GM12878 (cell line): ENCODE measurements around the gene ABCA4. TPM values are rescaled to one million over a fixed set of nuclear protein-coding genes. Genes with fewer than 3 reads are reported as not detected.

ENCODE experiments used
- ATAC-seq: fragments of 200-7000 bp; cut with Tn5 transposase; 3 replicates; pipeline ENCODE4 v1.9.1; 2020; ENCODE audit warnings: mild to moderate bottlenecking, moderate library complexity
- BruUV-seq: library from RNA; stranded (reverse); fragments of 400-500 nt; replicated peaks from 2 replicates; lab custom pipeline; 2021; lab: Mats Ljungman, UMichigan
- CTCF ChIA-PET: fragments of 300-600 bp; sonication (Branson Sonifier 250); formaldehyde crosslinking; extraction: SDS; loops from one replicate; lab custom pipeline; 2021; ENCODE audit warnings: inconsistent platforms; lab: Yijun Ruan, JAX
- POLR2A ChIA-PET: fragments of 350-600 bp; formaldehyde crosslinking; extraction: SDS; loops from one replicate; lab custom pipeline; 2021; ENCODE audit warnings: inconsistent platforms; lab: Charles Lee
- RAD21 ChIA-PET: fragments of 300-600 bp; sonication (Branson Sonifier 250); formaldehyde crosslinking; loops from one replicate; lab custom pipeline; 2023; ENCODE audit warnings: antibody characterized with exemption; ENCODE audit not compliant: unreplicated experiment; lab: Charles Lee
- SMC1A ChIA-PET: fragments of 300-600 bp; sonication (Branson Sonifier 250); formaldehyde crosslinking; loops from one replicate; lab custom pipeline; 2023; ENCODE audit not compliant: unreplicated experiment, uncharacterized antibody; lab: Charles Lee
- DNase-seq: peaks from one replicate; pipeline ENCODE4 v3.0.0-alpha.2; 2011; ENCODE audit warnings: low read depth, low spot score
- FAIRE-seq: peaks from 3 replicates; lab custom pipeline; 2011; peaks lifted over from hg19 to GRCh38; lab: Jason Lieb, UNC
- H2AFZ ChIP-seq: 2 replicates; pipeline ENCODE4 v1.6.0; 2011; ENCODE audit warnings: low read depth, low read length, control low read depth; ENCODE audit not compliant: control insufficient read depth
- H3K27ac ChIP-seq: 2 replicates; pipeline ENCODE4 v1.5.1; 2011; ENCODE audit warnings: control low read depth; ENCODE audit not compliant: control insufficient read depth, insufficient read depth
- H3K27me3 ChIP-seq, 2 experiments: replicated peaks in 1 of 2; 2 replicates each; pipeline versions ENCODE4 v1.6.0 to v1.6.1; 2011; ENCODE audit warnings: low read length in 1 of 2; ENCODE audit not compliant: control insufficient read depth in 2 of 2, insufficient read depth in 2 of 2
- H3K36me3 ChIP-seq, 2 experiments: 2 replicates each; pipeline ENCODE4 v1.5.1; 2011; ENCODE audit warnings: low read length in 1 of 2; ENCODE audit not compliant: control insufficient read depth in 2 of 2, insufficient read depth in 2 of 2
- H3K4me1 ChIP-seq: 2 replicates; pipeline ENCODE4 v1.6.1; 2011; ENCODE audit warnings: mild to moderate bottlenecking, low read length, moderate library complexity, mixed read lengths; ENCODE audit not compliant: control insufficient read depth, insufficient read depth
- H3K4me2 ChIP-seq: 2 replicates; pipeline ENCODE4 v1.6.0; 2011; ENCODE audit warnings: control low read depth; ENCODE audit not compliant: control insufficient read depth, insufficient read depth
- H3K4me3 ChIP-seq: fragments of 200-600 bp; sonication (generic); 2 replicates; pipeline ENCODE4 v1.5.1; 2016
- H3K79me2 ChIP-seq: 2 replicates; pipeline ENCODE4 v1.6.0; 2011; ENCODE audit warnings: low read length; ENCODE audit not compliant: control insufficient read depth, insufficient read depth
- H3K9ac ChIP-seq: 2 replicates; pipeline ENCODE4 v1.8.0; 2011; ENCODE audit warnings: low read length, control low read depth, mixed read lengths; ENCODE audit not compliant: control insufficient read depth, insufficient read depth
- H3K9me3 ChIP-seq: replicated peaks from 3 replicates; pipeline ENCODE4 v1.5.1; 2011; ENCODE audit warnings: mild to moderate bottlenecking, low read length; ENCODE audit not compliant: control insufficient read depth, insufficient read depth
- H4K20me1 ChIP-seq: 2 replicates; pipeline ENCODE4 v1.6.0; 2011; ENCODE audit not compliant: control insufficient read depth, insufficient read depth
- ATF2 ChIP-seq: IDR thresholded peaks from 2 replicates; pipeline ENCODE4 v1.6.1; 2012; ENCODE audit warnings: low read length, inconsistent platforms
- CBFB ChIP-seq: IDR thresholded peaks from 2 replicates; pipeline ENCODE4 v1.6.1; 2016; ENCODE audit warnings: antibody characterized with exemption, low read depth
- CEBPB ChIP-seq, 2 experiments: fragments of 150-350 bp in 1 of 2; IDR thresholded peaks; 2 replicates each; pipeline ENCODE4 v1.6.1; 2012 to 2014; ENCODE audit warnings: low read depth in 2 of 2, low read length in 2 of 2, borderline replicate concordance in 1 of 2, inconsistent platforms in 1 of 2
- CHD1 ChIP-seq: IDR thresholded peaks from 2 replicates; pipeline ENCODE4 v1.6.1; 2012; ENCODE audit warnings: low read depth, low read length, improper control_type of control experiment
- GABPA ChIP-seq: IDR thresholded peaks from 2 replicates; pipeline ENCODE4 v1.6.1; 2014; ENCODE audit warnings: antibody characterized with exemption, low read depth, mild to moderate bottlenecking, inconsistent platforms
- HCFC1 ChIP-seq: fragments of 150-350 bp; IDR thresholded peaks from 2 replicates; pipeline ENCODE4 v1.6.1; 2014; ENCODE audit warnings: low read length
- HDGF ChIP-seq: fragments of 450-650 bp; IDR thresholded peaks from 2 replicates; pipeline ENCODE4 v1.6.1; 2016; ENCODE audit warnings: antibody characterized with exemption
- IKZF1 ChIP-seq: fragments of 450-650 bp; conservative IDR thresholded peaks from 2 replicates; pipeline ENCODE4 v1.6.1; 2017; ENCODE audit warnings: antibody characterized with exemption, mild to moderate bottlenecking
- JUNB ChIP-seq: IDR thresholded peaks from 2 replicates; pipeline ENCODE4 v1.6.1; 2016; ENCODE audit warnings: antibody characterized with exemption, mild to moderate bottlenecking
- MEF2A ChIP-seq: IDR thresholded peaks from 2 replicates; pipeline ENCODE4 v1.6.1; 2011; ENCODE audit warnings: low read depth, mild to moderate bottlenecking, low read length, moderate library complexity; ENCODE audit not compliant: insufficient read depth
- NFYA ChIP-seq: IDR thresholded peaks from 2 replicates; pipeline ENCODE4 v1.6.1; 2011; ENCODE audit warnings: low read depth, mild to moderate bottlenecking, low read length, improper control_type of control experiment, borderline replicate concordance
- PAX5 ChIP-seq: IDR thresholded peaks from 2 replicates; pipeline ENCODE4 v1.6.1; 2011; ENCODE audit warnings: low read depth, low read length, borderline replicate concordance
- RAD51 ChIP-seq: fragments of 450-650 bp; IDR thresholded peaks from 2 replicates; pipeline ENCODE4 v1.6.1; 2016; ENCODE audit warnings: moderate library complexity, mild to moderate bottlenecking, inconsistent platforms
- RB1 ChIP-seq: fragments of 450-650 bp; formaldehyde crosslinking; IDR thresholded peaks from 2 replicates; pipeline ENCODE4 v1.6.1; 2017; ENCODE audit warnings: mild to moderate bottlenecking, borderline replicate concordance
- SMAD1 ChIP-seq: fragments of 450-650 bp; IDR thresholded peaks from 2 replicates; pipeline ENCODE4 v1.6.1; 2018; ENCODE audit warnings: mild to moderate bottlenecking, low read depth; ENCODE audit not compliant: partially characterized antibody
- TAF1 ChIP-seq: IDR thresholded peaks from 2 replicates; pipeline ENCODE4 v1.6.1; 2011; ENCODE audit warnings: mild to moderate bottlenecking, low read depth, low read length, borderline replicate concordance
- TBL1XR1 ChIP-seq: IDR thresholded peaks from 2 replicates; pipeline ENCODE4 v1.6.1; 2012; ENCODE audit warnings: low read depth, low read length, improper control_type of control experiment
- ZBED1 ChIP-seq: IDR thresholded peaks from 2 replicates; pipeline ENCODE4 v1.6.1; 2016; ENCODE audit warnings: borderline replicate concordance
- ZNF24 ChIP-seq: fragments of 450-650 bp; IDR thresholded peaks from 2 replicates; pipeline ENCODE4 v1.6.1; 2017; ENCODE audit warnings: antibody characterized with exemption, mild to moderate bottlenecking
- ZZZ3 ChIP-seq: IDR thresholded peaks from 2 replicates; pipeline ENCODE4 v1.6.1; 2011; ENCODE audit warnings: low read depth; ENCODE audit not compliant: control insufficient read depth, insufficient read length
- WGBS: methylation state at CpG from one replicate; pipeline ENCODE4 v1.1.6; 2016; ENCODE audit warnings: low lambda C conversion rate; ENCODE audit not compliant: insufficient replicate concordance, insufficient coverage; ENCODE audit errors: missing lambda C conversion rate; 5-methylcytosine and 5-hydroxymethylcytosine counted together
- in situ Hi-C: fragments of 300-500 bp; cut with MboI; formaldehyde crosslinking; loops from 9 replicates; pipeline ENCODE4 v1.14.3; 2018; ENCODE audit warnings: mixed read lengths
- intact Hi-C: fragments of 100-400 bp; cut with micrococcal nuclease; formaldehyde crosslinking; loops from one replicate; pipeline ENCODE4 v1.14.2; 2022; ENCODE audit not compliant: unreplicated experiment
- polyA plus RNA-seq, 11 experiments: library from polyadenylated mRNA; depleted of rRNA in 4 of 11; unstranded in 6 of 11; stranded (reverse) in 5 of 11; fragments of >200 nt; fragmentation: Nextera tagmentation in 4 of 11; fragmentation: Illumina TruSeq in 1 of 11; extraction: Ambion mirVana in 4 of 11; extraction: Trizol in 1 of 11; gene quantifications; 1 replicate in 1 of 11; 2 replicates in 10 of 11; pipeline versions ENCODE4 v1.2.1 to v1.2.3, GENCODE V29; 2011 to 2016; ENCODE audit warnings: inconsistent platforms in 2 of 11, missing spikeins in 2 of 11, low read depth in 1 of 11
- total RNA-seq, 4 experiments: library from RNA; depleted of rRNA in 3 of 4; stranded (reverse); fragments of >200 nt in 3 of 4; fragmentation: Illumina TruSeq in 1 of 4; extraction: Trizol in 1 of 4; gene quantifications; 2 replicates each; pipeline versions ENCODE4 v1.2.1 to v1.2.3, GENCODE V29; 2013 to 2021

Gene ABCA4
- total and polyA plus RNA-seq, 10 of the 15 experiments (the other 5 are each of a cell fraction or from before 2014, with no cell fraction given) = 0.03 to 0.28 (median 0.11) TPM; not detected in 3

- TF ChIP-seq ATF2 (peak; percentile 51; the same call in 1 of the 2 replicates), ZBED1 (peak; percentile 35; the same call in 1 of the 2 replicates), CEBPB (IDR thresholded peaks at IDR 0.05; ENCODE audit: borderline replicate concordance in 1 of 2, low read depth in 2 of 2, low read length in 2 of 2) (peak in 1 of 2 experiments; percentile 37; a peak in 1 of 4 replicates), JUNB (peak; percentile 57), CBFB (0 out of 2 replicates have a peak, but pooled peaks have one; percentile 42), MEF2A (peak; percentile 83)
These were observed 84.2 kb downstream of the ABCA4 start (continued) for GRCh38 chr1:94036730-94037129.

GRCh38 chr1:94033849-94034248 is 87.1 kb downstream of the ABCA4 start:
- BruUV-seq = no TSS peak
- no peak for ATAC-seq

More at GRCh38 chr1:94033849-94034248, 87.1 kb downstream of the ABCA4 start:
- TF ChIP-seq TBL1XR1 (no peak), NFYA (no peak), CHD1 (no peak), ZZZ3 (no peak), HCFC1 (no peak), SMAD1 (no peak), HDGF (no peak), RB1 (no peak), PAX5 (no peak), RAD51 (no peak), IKZF1 (no peak), ZNF24 (no peak), TAF1 (no peak), GABPA (no peak)
- no peak overlapping the region for H3K4me3 ChIP-seq
- H3K79me2 ChIP-seq = no peaks in the 10 kb centered on the region
- ChIA-PET SMC1A (interaction anchor here (1.4 to 7.0 kb wide), 2 partner anchors 8 to 301 kb away, joined by 4 to 33 read pairs; no protein-coding TSS in a partner anchor), CTCF (interaction anchor here (1.1 to 9.6 kb wide), 4 partner anchors 7 to 301 kb away, joined by 3 to 152 read pairs (median 64); no protein-coding TSS in a partner anchor), RAD21 (interaction anchor here (1.0 to 1.2 kb wide), 2 partner anchors 301 to 430 kb away, joined by 3 to 4 read pairs; no protein-coding TSS in a partner anchor), POLR2A (no interaction called here)
- 19% methylated on average over 3 of the region's 3 CpGs for WGBS
- H3K9me3 ChIP-seq = no peaks in the 10 kb centered on the region
- no peaks in the 10 kb centered on the region for H3K36me3 ChIP-seq
- H2AFZ ChIP-seq = no peak overlapping the region
- H3K27me3 ChIP-seq = no peaks in the 10 kb centered on the region; a peak in 1 of 4 replicates
- no peak overlapping the region for H3K27ac ChIP-seq
- peaks cover 6% of the 10 kb centered on the region; the same call in 1 of the 2 replicates for H3K4me1 ChIP-seq
- H3K4me2 ChIP-seq = no peak overlapping the region
- no peaks in the 10 kb centered on the region for H4K20me1 ChIP-seq
- FAIRE-seq (no peak), DNase-seq (no peak)
- intact Hi-C loops (no loop called here), in situ Hi-C loops (no loop called here)
- no peak overlapping the region for H3K9ac ChIP-seq
